ENCODE measurements around the gene KIN.
"Not testable (repeated sequence)": the region's sequence is repeated elsewhere in the genome, so short reads cannot be mapped to it uniquely, and the experiment has no call there.

Gene KIN

GRCh38 chr10:7717767-7718166 lies 70.0 kb downstream of the KIN start:
- H3K4me3 Mint-ChIP-seq: no peak overlapping the region
- no peak for TF ChIP-seq CTCF (IDR thresholded peaks at IDR 0.05; ENCODE audit: unreplicated experiment in 3 of 3)
- no peak overlapping the region for H3K27ac Mint-ChIP-seq
- H3K4me1 Mint-ChIP-seq: no peaks in the 10 kb centered on the region
- H3K36me3 Mint-ChIP-seq (ENCODE audit: low read depth): no peaks in the 10 kb centered on the region
- H3K27me3 Mint-ChIP-seq (ENCODE audit: low read depth): peaks cover 18% of the 10 kb centered on the region
- H3K9me3 Mint-ChIP-seq: no peaks in the 10 kb centered on the region

- Mint-ChIP-seq H3K27me3 (ENCODE audit: low read depth) (peaks cover 8% of the 10 kb centered on the region), H3K36me3 (ENCODE audit: low read depth) (no peaks in the 10 kb centered on the region), H3K4me3 (no peak overlapping the region), H3K27ac (no peak overlapping the region), H3K9me3 (no peaks in the 10 kb centered on the region), H3K4me1 (no peaks in the 10 kb centered on the region)
- no peak for TF ChIP-seq CTCF (IDR thresholded peaks at IDR 0.05; ENCODE audit: unreplicated experiment in 3 of 3)
These were observed 72.3 kb downstream of the KIN start for GRCh38 chr10:7715515-7715914.

GRCh38 chr10:7711075-7711474 lies 76.7 kb downstream of the KIN start:
- H3K4me1 Mint-ChIP-seq; H3K27ac Mint-ChIP-seq; H3K4me3 Mint-ChIP-seq; H3K36me3 Mint-ChIP-seq (ENCODE audit: low read depth); H3K9me3 Mint-ChIP-seq: not testable (repeated sequence)
- peaks cover 11% of the 10 kb centered on the region for H3K27me3 Mint-ChIP-seq (ENCODE audit: low read depth)

- H3K4me3 Mint-ChIP-seq: no peak overlapping the region
- H3K36me3 Mint-ChIP-seq (ENCODE audit: low read depth): no peaks in the 10 kb centered on the region
- H3K27me3 Mint-ChIP-seq (ENCODE audit: low read depth): peaks cover 14% of the 10 kb centered on the region
- H3K9me3 Mint-ChIP-seq: no peaks in the 10 kb centered on the region
- H3K4me1 Mint-ChIP-seq: no peaks in the 10 kb centered on the region
- no peak for TF ChIP-seq CTCF (IDR thresholded peaks at IDR 0.05; ENCODE audit: unreplicated experiment in 3 of 3)
- no peak overlapping the region for H3K27ac Mint-ChIP-seq
These were observed 77.3 kb downstream of the KIN start for GRCh38 chr10:7710446-7710845.

GRCh38 chr10:7708832-7709231 lies 79.0 kb downstream of the KIN start:
- TF ChIP-seq CTCF (IDR thresholded peaks at IDR 0.05; ENCODE audit: unreplicated experiment in 3 of 3): no peak
- H3K4me3 Mint-ChIP-seq: no peak overlapping the region
- H3K27me3 Mint-ChIP-seq (ENCODE audit: low read depth): peaks cover 11% of the 10 kb centered on the region
- H3K9me3 Mint-ChIP-seq: no peaks in the 10 kb centered on the region
- no peak overlapping the region for H3K27ac Mint-ChIP-seq
- no peaks in the 10 kb centered on the region for H3K36me3 Mint-ChIP-seq (ENCODE audit: low read depth)
- no peaks in the 10 kb centered on the region for H3K4me1 Mint-ChIP-seq

GRCh38 chr10:7707858-7708622 lies 79.8 kb downstream of the KIN start:
- no peaks in the 10 kb centered on the region for H3K9me3 Mint-ChIP-seq
- peaks cover 11% of the 10 kb centered on the region for H3K27me3 Mint-ChIP-seq (ENCODE audit: low read depth)
- TF ChIP-seq CTCF (IDR thresholded peaks at IDR 0.05; ENCODE audit: unreplicated experiment in 3 of 3): no peak
- no peaks in the 10 kb centered on the region for H3K36me3 Mint-ChIP-seq (ENCODE audit: low read depth)
- H3K27ac Mint-ChIP-seq: peak overlapping the region in 1 of 3 experiments; percentile 69
- no peak overlapping the region for H3K4me3 Mint-ChIP-seq
- peaks cover 7% of the 10 kb centered on the region for H3K4me1 Mint-ChIP-seq
